ENCODE measurements around the gene RFX2. TPM values are rescaled to one million over a fixed set of nuclear protein-coding genes. Genes with fewer than 3 reads are reported as not detected.

RFX2 gene
- total and polyA plus RNA-seq, 9 of the 15 experiments (the other 6 are each of a cell fraction or from before 2014, with no cell fraction given) = 3.6 to 18.7 (median 8.7) TPM

- TF ChIP-seq MAFG (tag; conservative IDR thresholded peaks at IDR 0.05) = peak; percentile 46; the same call in 1 of the 2 replicates
- TF ChIP-seq BDP1 (IDR thresholded peaks at IDR 0.05; ENCODE audit: insufficient read depth, insufficient read length) = no peak
- no peak for TF ChIP-seq HMG20A (CRISPR knock-in tag; conservative IDR thresholded peaks at IDR 0.05)
- no peak for TF ChIP-seq SETDB1 (IDR thresholded peaks at IDR 0.05; ENCODE audit: low read length)
- TF ChIP-seq SUPT5H (IDR thresholded peaks at IDR 0.05) = no peak
- TF ChIP-seq NR2F6 (CRISPR knock-in tag; IDR thresholded peaks at IDR 0.05) = no peak
- TF ChIP-seq HMG20B (CRISPR knock-in tag; IDR thresholded peaks at IDR 0.05) = no peak
- 0 out of 2 replicates have a peak, but pooled peaks have one; percentile 17 for TF ChIP-seq ZBTB40 (IDR thresholded peaks at IDR 0.05)
- no peak for TF ChIP-seq ZBTB40 (CRISPR knock-in tag; IDR thresholded peaks at IDR 0.05)
- TF ChIP-seq TCFL5 (CRISPR knock-in tag; conservative IDR thresholded peaks at IDR 0.05) = no peak
- TF ChIP-seq MEF2D (tag; conservative IDR thresholded peaks at IDR 0.05; ENCODE audit: low read depth) = 0 out of 2 replicates have a peak, but pooled peaks have one; percentile 66
- TF ChIP-seq BRD4 (IDR thresholded peaks at IDR 0.05) = no peak
- TF ChIP-seq RB1 (IDR thresholded peaks at IDR 0.05; ENCODE audit: low read depth) = no peak
- peak; percentile 55 for TF ChIP-seq NR2C1 (IDR thresholded peaks at IDR 0.05)
- peak; percentile 30; the same call in 1 of the 2 replicates for TF ChIP-seq NR2C1 (tag; IDR thresholded peaks at IDR 0.05)
- no peak for TF ChIP-seq GTF2A2 (tag; IDR thresholded peaks at IDR 0.05)
- TF ChIP-seq ARID2 (IDR thresholded peaks at IDR 0.05) = no peak
- no peak for TF ChIP-seq PTBP1 (IDR thresholded peaks at IDR 0.05; ENCODE audit: low read depth, low read length)
- peak; percentile 73 for TF ChIP-seq MAX (CRISPR knock-in tag; IDR thresholded peaks at IDR 0.05)
- 0 out of 4 replicates have a peak, but pooled peaks have one; percentile 16 to 45 for TF ChIP-seq TRIM24 (IDR thresholded peaks at IDR 0.05)
Observed at GRCh38 chr19:6056801-6057650, 53.3 kb downstream of the RFX2 start (continued).
